Panc1 (cell line): ENCODE results near the gene ALDH1A1.

Experiments used
- POLR2AphosphoS5 ChIP-seq: IDR thresholded peaks from 2 replicates; pipeline ENCODE4 v1.6.1; 2012; ENCODE audit warnings: mild to moderate bottlenecking, low read depth, low read length, moderate library complexity
- REST ChIP-seq, 2 experiments: IDR thresholded peaks; 2 replicates each; pipeline ENCODE4 v1.6.1; 2011 to 2012; ENCODE audit warnings: low read depth in 2 of 2, control low read depth in 1 of 2, low read length in 1 of 2, mild to moderate bottlenecking in 1 of 2, moderate library complexity in 1 of 2; ENCODE audit not compliant: insufficient read depth in 1 of 2
- SIN3A ChIP-seq: IDR thresholded peaks from 2 replicates; pipeline ENCODE4 v1.6.1; 2012; ENCODE audit warnings: low read depth, mild to moderate bottlenecking, low read length, moderate library complexity, borderline replicate concordance; ENCODE audit not compliant: insufficient read depth
- TCF7L2 ChIP-seq: IDR thresholded peaks from 2 replicates; pipeline ENCODE4 v1.6.1; 2011; ENCODE audit warnings: mild to moderate bottlenecking, low read depth, low read length, inconsistent platforms
- TF ChIP-seq, protein P1 (sequence below): fragments of 450-650 bp; IDR thresholded peaks from 2 replicates; pipeline ENCODE4 v1.5.1; 2017; ENCODE audit warnings: mild to moderate bottlenecking

DNA sequence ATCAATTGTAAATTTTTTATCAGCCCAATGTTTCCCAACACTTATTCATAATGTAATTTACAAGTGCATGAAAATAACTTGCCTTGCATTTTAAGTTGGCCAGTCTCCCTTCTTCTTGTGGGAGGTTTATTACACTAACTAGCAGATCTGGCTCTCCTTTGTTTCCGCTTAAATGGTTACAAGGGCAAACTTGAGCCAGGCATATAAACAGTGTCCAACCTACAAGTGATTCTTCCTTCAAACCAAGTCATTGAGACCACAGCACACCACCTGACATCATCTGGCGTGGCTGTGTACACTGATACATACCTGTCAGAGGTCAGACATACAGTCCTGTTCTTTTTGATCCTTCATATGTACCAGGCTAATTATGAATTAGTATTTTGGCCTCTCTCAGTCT, 80.1 kb downstream of the ALDH1A1 start:
- TF ChIP-seq, protein P1, sequence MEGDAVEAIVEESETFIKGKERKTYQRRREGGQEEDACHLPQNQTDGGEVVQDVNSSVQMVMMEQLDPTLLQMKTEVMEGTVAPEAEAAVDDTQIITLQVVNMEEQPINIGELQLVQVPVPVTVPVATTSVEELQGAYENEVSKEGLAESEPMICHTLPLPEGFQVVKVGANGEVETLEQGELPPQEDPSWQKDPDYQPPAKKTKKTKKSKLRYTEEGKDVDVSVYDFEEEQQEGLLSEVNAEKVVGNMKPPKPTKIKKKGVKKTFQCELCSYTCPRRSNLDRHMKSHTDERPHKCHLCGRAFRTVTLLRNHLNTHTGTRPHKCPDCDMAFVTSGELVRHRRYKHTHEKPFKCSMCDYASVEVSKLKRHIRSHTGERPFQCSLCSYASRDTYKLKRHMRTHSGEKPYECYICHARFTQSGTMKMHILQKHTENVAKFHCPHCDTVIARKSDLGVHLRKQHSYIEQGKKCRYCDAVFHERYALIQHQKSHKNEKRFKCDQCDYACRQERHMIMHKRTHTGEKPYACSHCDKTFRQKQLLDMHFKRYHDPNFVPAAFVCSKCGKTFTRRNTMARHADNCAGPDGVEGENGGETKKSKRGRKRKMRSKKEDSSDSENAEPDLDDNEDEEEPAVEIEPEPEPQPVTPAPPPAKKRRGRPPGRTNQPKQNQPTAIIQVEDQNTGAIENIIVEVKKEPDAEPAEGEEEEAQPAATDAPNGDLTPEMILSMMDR, result no peak
- TF ChIP-seq REST (IDR thresholded peaks at IDR 0.05; ENCODE audit: insufficient read depth in 1 of 2, low read depth in 2 of 2, low read length in 1 of 2) (no peak), POLR2AphosphoS5 (no peak), SIN3A (no peak), TCF7L2 (no peak)
